ENCODE measurements around the gene TGFB1.
"Not testable (repeated sequence)": the region's sequence is repeated elsewhere in the genome, so short reads cannot be mapped to it uniquely, and the experiment has no call there.

The TGFB1 gene

DNA sequence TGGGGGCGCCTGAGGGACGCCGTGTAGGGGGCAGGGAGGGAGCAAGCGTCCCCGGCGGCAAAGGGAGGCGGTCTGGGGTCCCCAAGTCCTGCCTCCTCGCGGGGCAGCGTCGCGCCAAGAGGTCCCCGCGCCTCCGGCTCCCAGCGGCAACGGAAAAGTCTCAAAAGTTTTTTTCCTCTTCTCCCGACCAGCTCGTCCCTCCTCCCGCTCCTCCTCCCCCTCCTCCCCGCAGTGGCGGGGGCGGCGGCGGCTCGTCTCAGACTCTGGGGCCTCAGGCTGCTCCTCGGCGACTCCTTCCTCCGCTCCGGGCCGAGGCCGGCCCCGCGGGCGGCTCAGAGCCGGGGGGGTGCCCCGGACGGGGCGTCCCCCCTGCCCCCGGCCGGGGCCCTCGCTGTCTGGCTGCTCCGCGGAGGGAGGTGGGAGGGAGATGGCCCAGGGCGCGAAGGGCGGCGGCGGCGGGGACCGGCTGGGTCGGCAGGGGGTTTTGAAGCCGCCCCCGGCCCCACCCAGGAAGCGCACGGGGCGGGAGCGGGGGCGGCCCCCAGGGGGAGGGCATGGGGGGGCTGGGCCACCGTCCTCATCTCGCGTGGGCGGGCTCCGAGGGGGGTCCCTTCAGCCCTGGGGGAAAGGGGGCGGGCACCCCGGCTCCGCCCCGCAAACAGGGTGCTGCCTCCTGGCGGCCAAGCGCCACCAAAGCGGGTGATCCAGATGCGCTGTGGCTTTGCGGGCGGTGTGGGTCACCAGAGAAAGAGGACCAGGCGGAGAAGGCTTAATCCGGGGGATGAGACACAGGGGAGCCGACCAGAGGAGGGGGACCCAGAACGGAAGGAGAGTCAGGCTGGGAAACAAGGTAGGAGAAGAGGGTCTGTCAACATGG is at the start of gene TGFB1:
Gene TGFB1, minus strand, starts transcription at position 457 of the 877 bp plus-strand sequence. CDS start 878 bp downstream, outside the sequence.
- DNase-seq = peak; percentile 26 to 94 (median 54)
- intact Hi-C loops (cut with DNase I) = no loop called here

- intact Hi-C loops (cut with DNase I) = no loop called here
- no peak for DNase-seq
Measured at GRCh38 chr19:41402010-41402409, 48.3 kb upstream of the TGFB1 start.

GRCh38 chr19:41401483-41401882 is 47.8 kb upstream of the TGFB1 start:
- intact Hi-C loops (cut with DNase I) = no loop called here
- DNase-seq = no peak

DNA sequence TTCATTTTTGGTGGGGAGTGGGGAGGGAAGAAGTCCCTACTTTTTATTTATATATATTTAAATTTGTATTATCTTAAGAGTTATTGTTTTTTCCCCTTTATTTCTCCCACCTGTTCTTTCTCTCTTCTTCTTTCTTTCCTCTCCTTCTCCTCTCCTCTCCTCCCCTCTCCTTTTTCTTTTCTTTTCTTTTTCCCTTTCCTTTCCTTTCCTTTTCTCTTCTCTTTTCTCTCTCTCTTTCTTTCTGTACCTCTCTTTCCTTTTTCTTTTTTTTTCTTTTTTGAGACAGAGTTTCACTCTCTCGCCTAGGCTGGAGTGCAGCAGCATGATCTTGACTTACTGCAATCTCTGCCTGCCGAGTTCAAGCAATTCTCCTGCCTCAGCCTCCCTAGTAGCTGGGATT is 45.8 kb upstream of the TGFB1 start:
- intact Hi-C loops (cut with DNase I) = no loop called here
- peak in 1 of 10 donors; percentile 28 for DNase-seq

DNA sequence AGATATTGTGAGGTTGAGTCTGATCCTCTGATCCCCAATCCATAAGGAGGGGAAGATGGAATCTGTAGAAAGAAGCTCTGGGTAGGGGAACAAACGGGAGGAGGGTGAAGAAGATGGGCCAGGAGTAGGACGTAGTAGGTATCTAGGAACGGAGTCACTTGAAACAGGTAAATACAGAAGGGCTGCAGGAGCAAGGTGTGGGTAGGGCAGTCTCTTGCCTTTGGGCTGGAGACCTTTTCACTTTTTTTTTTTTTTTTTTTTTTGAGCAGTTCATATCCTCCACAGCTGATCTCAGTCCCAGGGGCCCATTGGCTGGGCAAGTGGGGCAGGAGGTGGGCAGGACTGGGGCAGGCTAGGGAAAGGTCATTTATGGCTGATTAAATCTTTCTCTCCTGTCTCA is 45.4 kb upstream of the TGFB1 start:
- no peak for DNase-seq
- intact Hi-C loops (cut with DNase I) = no loop called here

DNA sequence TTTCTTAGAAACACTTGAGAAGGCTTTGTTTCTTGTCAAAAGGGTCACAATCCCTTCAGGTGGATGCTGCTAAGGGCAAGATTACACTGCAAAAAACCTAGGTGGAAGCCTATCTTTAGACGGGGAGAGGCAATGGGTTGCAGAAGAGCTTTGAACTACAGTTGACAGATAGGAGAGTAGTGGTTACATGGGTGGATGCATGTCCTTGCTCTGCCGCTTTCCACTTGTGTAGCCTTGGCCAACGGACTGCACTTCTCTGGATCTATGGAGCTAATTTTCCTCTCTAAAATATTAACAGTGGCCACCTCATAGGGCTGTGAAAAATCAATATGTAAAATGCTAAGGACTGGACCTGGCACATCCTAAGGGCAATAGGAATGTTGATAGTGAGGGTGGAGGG is 44.9 kb upstream of the TGFB1 start:
- DNase-seq = no peak
- intact Hi-C loops (cut with DNase I) = no loop called here

- intact Hi-C loops (cut with DNase I) = no loop called here
- no peak for DNase-seq
Measured at GRCh38 chr19:41398050-41398418, 44.3 kb upstream of the TGFB1 start.

DNA sequence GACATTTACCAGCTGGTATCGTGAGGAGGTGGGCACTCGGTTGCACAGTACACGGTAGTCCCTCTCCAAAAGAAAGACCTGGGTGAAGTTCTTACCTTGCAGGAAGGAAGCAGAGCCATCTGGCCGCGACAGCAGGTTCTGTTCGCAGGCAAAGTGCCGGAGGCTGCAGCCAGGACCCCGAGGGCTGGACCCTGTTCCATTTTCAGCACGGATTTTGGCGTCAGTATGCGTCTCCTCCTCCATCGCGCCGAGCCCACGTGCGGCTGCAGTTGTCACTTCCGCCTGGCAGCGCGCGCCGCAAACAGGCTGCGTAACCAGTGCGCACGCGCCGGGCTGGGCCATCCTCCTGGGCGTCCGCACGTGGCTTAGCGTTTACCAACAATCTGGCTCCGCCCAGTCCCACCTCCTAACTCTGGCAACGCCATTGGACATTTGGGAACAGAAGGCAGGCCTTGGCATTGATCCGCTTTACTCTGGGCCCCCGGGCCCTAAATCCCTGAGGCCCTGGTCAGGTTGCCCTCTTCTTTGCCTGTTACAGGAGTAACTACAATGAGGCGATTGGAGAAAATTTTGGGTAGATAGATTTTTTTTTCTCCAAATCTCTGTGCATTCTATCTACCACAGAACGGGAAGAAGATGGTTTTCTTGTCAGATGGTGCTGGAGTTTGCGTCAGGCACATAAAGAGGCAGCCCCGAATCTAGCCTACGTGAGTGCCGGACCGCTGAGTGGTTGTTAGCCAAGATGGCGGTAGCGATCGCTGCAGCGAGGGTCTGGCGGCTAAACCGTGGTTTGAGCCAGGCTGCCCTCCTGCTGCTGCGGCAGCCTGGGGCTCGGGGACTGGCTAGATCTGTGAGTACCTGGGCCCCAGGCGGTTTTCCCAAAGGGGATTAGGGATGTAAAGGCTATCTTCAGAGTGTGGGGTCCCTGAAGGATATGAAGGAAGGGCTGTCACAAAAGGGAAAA is 43.6 kb upstream of the TGFB1 start, which contains the start of the genes BCKDHA and EXOSC5:
Gene BCKDHA, plus strand, starts transcription at position 733 of the 964 bp plus-strand sequence. Its CDS starts 10 bp downstream, at position 743.
Gene EXOSC5, minus strand, starts transcription at position 274 of the 964 bp plus-strand sequence. Its CDS starts 31 bp downstream, at position 243.
- DNase-seq = peak; percentile 98 to 100 (median 99)
- intact Hi-C loops (cut with DNase I) = loop anchor here (2.0 kb wide), 1 partner anchor 33 kb away; the partner anchor contains the start of gene B9D2

GRCh38 chr19:41395355-41395754 is 41.6 kb upstream of the TGFB1 start:
- intact Hi-C loops (cut with DNase I) = no loop called here
- peak in 1 of 10 donors; percentile 35 for DNase-seq

- intact Hi-C loops (cut with DNase I) = no loop called here
- DNase-seq = peak in 1 of 10 donors; percentile 28
Measured at GRCh38 chr19:41392775-41393174, 39.1 kb upstream of the TGFB1 start.

DNA sequence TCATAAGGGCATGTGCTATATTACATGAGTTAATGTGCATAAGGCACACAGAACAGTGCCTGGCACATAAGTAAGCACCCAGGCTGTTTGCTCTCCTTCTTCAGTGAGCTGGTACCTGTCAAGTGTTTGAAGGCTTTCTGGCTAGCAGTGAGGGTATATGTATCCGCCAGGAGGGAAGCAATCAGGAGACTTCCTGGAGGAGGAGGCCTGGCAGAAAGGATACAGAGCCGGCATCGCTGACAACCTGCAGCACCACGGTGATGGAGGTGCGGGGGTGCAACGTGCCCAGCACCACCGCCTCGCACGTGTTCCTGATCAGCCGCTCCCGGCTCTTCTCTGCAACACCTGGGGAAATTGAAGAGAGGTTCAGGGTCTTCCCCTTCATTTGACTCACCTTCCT is 37.9 kb upstream of the TGFB1 start:
- no peak for DNase-seq
- intact Hi-C loops (cut with DNase I) = no loop called here

DNA sequence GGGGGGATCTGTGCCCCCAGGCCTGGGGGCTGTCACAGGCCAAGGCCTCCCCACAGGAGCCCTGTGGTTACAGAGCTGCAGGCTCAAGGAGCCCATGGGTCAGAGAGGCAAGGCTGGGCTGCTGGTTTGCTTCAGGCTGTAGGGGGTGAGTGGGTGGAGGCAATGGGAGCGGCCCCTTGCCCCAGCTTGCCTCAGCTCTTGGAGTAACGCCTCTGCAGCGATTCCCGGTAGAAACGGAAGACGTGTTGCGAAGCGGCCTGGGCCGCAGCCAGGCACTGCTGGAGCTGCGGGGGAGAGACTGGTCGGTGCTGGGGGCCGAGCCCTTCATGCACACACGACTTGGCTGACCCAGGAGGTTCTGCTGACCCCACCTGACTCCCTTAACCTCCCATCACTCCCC is 32.7 kb upstream of the TGFB1 start:
- no peak for DNase-seq
- intact Hi-C loops (cut with DNase I) = no loop called here

DNA sequence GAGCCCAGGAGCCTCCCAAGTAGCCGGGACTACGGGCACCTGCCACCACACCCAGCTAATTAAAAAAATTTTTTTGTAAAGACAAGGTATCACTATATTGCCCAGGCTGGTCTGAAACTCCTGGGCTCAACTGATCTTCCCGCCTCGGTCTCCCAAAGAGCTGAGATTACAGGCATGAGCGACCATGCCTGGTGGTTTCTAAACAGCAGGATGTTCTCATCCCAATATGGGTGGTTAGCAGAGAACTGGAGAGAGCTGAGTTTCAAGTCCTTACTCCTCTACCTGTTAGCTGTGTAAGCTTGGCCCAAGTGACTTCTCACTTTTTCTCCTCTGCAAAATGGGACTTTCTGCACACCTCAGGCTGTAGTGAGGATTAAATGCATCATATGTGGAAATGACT is 30.6 kb upstream of the TGFB1 start:
- no peak for DNase-seq
- intact Hi-C loops (cut with DNase I) = no loop called here

GRCh38 chr19:41381536-41381935 is 27.8 kb upstream of the TGFB1 start:
- intact Hi-C loops (cut with DNase I); DNase-seq: not testable (repeated sequence)

DNA sequence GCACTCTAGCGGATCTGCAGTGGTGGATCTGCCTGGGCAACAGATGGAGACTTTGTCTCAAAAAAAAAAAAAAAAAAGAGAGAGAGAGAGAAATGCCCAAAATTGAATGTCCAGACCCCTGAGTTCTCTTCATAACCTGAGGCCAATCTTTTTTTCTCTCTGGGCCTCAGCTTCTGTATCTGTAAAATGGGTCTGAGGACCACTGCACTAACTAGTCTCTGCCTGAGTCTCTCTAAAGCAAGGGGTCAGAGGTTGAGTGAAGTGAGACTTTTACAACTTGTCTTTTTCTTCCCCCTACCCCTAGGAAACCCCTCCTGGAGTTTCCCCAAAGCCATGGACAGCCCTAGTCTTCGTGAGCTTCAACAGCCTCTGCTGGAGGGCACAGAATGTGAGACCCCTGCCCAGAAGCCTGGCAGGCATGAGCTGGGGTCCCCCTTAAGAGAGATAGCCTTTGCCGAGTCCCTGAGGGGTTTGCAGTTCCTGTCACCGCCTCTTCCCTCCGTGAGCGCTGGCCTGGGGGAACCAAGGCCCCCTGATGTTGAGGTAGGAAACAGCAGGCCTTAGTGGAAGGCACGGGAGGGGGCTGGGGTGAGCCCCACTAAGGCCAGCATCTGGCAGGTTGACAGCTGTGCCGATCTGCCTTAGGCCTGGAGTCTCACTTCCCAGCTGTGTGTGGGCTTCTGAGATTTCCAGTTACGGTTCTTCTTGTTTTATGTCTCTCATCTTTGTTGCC is 24.4 kb upstream of the TGFB1 start:
- DNase-seq = peak in 1 of 10 donors; percentile 50
- intact Hi-C loops (cut with DNase I) = no loop called here

DNA sequence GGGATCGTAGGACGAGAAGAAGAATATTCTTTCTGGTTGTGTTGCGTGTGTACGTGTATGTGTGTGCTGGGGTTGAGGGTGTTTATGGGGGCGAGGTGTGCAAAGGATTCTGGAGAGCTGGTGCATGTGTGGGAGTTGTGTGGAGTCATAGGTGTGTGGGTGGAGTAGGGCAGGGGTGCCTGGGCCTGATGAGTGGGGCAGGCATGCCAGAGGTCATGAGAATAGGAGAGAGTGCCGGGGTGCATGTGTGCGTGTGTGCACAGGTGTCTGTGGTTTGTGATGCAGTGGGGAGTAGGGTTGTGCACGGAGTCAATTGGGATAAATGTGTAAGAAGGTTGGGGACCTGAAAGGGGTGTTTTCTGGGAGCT is 23.3 kb upstream of the TGFB1 start:
- peak in 1 of 10 donors; percentile 43 for DNase-seq
- intact Hi-C loops (cut with DNase I) = no loop called here

DNA sequence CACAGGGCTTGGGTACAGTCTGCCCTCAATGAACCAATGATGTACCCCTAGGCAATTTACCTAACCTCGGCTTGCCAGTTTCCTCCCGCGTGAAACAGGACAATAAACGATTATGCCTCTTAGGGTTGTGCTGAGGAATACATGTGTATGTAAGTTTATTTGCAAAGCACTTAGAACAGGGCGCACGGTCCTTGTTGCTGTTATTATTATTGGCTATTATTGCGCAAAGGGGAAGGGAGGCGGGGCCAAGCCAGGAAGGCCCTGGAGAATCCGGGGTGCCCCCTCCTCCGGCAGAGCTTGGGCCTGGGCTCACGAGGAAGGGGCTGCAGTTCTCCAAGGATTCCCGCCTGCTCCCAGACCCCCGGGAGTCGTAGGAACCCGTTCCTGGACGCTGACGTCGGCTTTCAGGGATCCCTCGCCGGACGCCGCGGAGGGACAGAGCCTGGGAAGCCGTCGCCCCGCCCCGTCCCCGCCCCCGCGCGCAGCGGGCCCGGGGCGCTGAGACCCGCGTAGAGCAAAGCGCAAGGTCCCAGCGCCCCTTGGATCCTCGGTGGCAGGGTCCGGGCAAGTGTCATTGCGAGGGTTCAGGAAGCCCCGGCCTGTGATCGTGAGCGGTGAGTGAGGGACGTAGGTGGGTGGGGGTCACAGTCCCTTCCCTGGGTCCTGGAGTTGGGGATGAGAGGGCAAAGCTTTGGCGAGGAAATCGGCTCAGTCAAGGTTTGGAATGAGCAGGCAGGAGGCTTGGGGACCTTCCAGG is 22.7 kb upstream of the TGFB1 start, which contains the start of gene TMEM91:
Gene TMEM91, plus strand, starts transcription at position 293 of the 757 bp plus-strand sequence. CDS start 1,777 bp downstream, outside the sequence.
- intact Hi-C loops (cut with DNase I) = no loop called here
- DNase-seq = peak in 1 of 10 donors; percentile 10

DNA sequence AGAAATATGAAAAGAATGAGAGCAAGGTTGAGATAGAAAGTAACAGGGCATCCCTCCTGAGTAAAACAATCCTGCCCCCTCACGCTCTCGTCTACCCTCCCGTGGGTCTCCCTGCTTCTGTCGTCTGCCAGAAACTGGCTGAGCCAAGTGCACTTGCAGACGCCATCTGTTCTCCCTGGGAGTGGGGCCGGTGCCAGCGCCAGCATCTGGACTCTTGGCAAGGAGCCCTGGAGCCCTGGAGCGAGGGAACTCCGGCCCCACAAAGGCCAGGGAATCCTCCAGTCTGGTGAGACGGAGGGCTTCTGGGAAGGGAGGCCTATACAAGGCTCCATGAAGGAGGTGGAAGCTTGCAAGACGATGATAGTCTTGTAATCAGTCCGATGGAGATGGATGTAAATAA is 20.3 kb upstream of the TGFB1 start:
- DNase-seq = peak; percentile 71 to 97 (median 84)
- intact Hi-C loops (cut with DNase I) = no loop called here

DNA sequence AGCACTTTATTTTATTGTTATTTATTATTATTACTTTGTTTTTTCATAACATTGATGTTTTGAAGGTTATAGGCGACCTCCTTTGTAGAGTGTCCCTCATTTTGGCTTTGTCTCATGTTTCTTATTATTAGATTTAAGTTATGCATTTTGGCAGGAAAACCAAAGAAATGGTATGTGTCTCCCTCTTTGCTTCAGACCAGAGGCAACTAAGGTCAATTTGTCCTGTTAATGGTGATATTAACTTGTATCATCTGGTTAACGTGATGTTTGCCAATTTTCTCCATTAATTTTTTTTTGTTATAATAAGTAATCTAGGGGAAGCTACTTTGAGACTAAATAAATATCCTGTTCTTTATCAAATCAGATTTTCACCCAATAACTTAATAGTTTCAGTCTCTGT is 18.8 kb upstream of the TGFB1 start:
- intact Hi-C loops (cut with DNase I) = no loop called here
- no peak for DNase-seq

Measured in posterior cingulate gyrus (tissue), 11 donors.